ENCODE data around the gene LRRC1.

Gene LRRC1

GRCh38 chr6:53857318-53858094, 62.7 kb downstream of the LRRC1 start:
- H3K23ac ChIP-seq (ENCODE audit: low read length in 2 of 2) = no peak overlapping the region
- H3K9me3 ChIP-seq (ENCODE audit: control insufficient read depth, low read length) = no peaks in the 10 kb centered on the region
- no peak overlapping the region for H2AK5ac ChIP-seq (ENCODE audit: low read length, severe bottlenecking)

GRCh38 chr6:53858196-53858595, 63.4 kb downstream of the LRRC1 start:
- H2BK5ac ChIP-seq (ENCODE audit: low read depth, low read length, poor library complexity, severe bottlenecking) = no peak overlapping the region
- H3K9ac ChIP-seq (ENCODE audit: low read length) = no peak overlapping the region
- no peak overlapping the region for H3K4ac ChIP-seq (ENCODE audit: low read depth in 1 of 2, low read length in 2 of 2)
- H2BK12ac ChIP-seq (ENCODE audit: low read length in 2 of 2) = no peak overlapping the region
- H3K18ac ChIP-seq (ENCODE audit: low read depth in 1 of 2, low read length in 2 of 2) = no peak overlapping the region
- peaks cover 32% of the 10 kb centered on the region for H3K79me1 ChIP-seq (replicated peaks; ENCODE audit: low read length, poor library complexity, severe bottlenecking)
- no peaks in the 10 kb centered on the region for H3K4me1 ChIP-seq (ENCODE audit: control insufficient read depth, insufficient read depth, low read depth, low read length)
- H3K4me2 ChIP-seq (ENCODE audit: low read length, poor library complexity, severe bottlenecking) = no peak overlapping the region
- no peak overlapping the region for H3K23ac ChIP-seq (ENCODE audit: low read length in 2 of 2)
- H2AFZ ChIP-seq (ENCODE audit: low read depth, low read length) = no peak overlapping the region
- H3K27me3 ChIP-seq (ENCODE audit: control insufficient read depth in 1 of 2, insufficient read depth in 1 of 2, low read length in 2 of 2) = no peaks in the 10 kb centered on the region
- H3K36me3 ChIP-seq (ENCODE audit: control insufficient read depth in 1 of 2, insufficient read depth in 2 of 2, low read depth in 1 of 2, low read length in 2 of 2) = no peaks in the 10 kb centered on the region
- H3K9me3 ChIP-seq (ENCODE audit: control insufficient read depth, low read length) = no peaks in the 10 kb centered on the region
- H2AK5ac ChIP-seq (ENCODE audit: low read length, severe bottlenecking) = no peak overlapping the region
- H4K8ac ChIP-seq (ENCODE audit: low read length) = no peak overlapping the region
- no peak overlapping the region for H2BK15ac ChIP-seq (ENCODE audit: low read depth, poor library complexity, severe bottlenecking)
- no peak overlapping the region for H3K27ac ChIP-seq (ENCODE audit: low read length, poor library complexity, severe bottlenecking)
- no peak overlapping the region for H3K14ac ChIP-seq (ENCODE audit: low read length in 2 of 2)
- no peak overlapping the region for H4K91ac ChIP-seq (ENCODE audit: low read length)
- H2BK120ac ChIP-seq (ENCODE audit: low read depth, low read length) = no peak overlapping the region
- no peak for DNase-seq
- H3K4me3 ChIP-seq (ENCODE audit: insufficient read depth in 1 of 2, low read depth in 1 of 2, low read length in 2 of 2) = no peak overlapping the region

More at GRCh38 chr6:53857318-53858094, 62.7 kb downstream of the LRRC1 start:
- Histone ChIP-seq H3K27me3 (ENCODE audit: control insufficient read depth in 1 of 2, insufficient read depth in 1 of 2, low read length in 2 of 2) (no peaks in the 10 kb centered on the region), H2AFZ (ENCODE audit: low read depth, low read length) (no peak overlapping the region), H3K4me2 (ENCODE audit: low read length, poor library complexity, severe bottlenecking) (no peak overlapping the region), H2BK120ac (ENCODE audit: low read depth, low read length) (no peak overlapping the region), H2BK15ac (ENCODE audit: low read depth, poor library complexity, severe bottlenecking) (no peak overlapping the region), H4K8ac (ENCODE audit: low read length) (no peak overlapping the region), H3K36me3 (ENCODE audit: control insufficient read depth in 1 of 2, insufficient read depth in 2 of 2, low read depth in 1 of 2, low read length in 2 of 2) (no peaks in the 10 kb centered on the region), H3K18ac (ENCODE audit: low read depth in 1 of 2, low read length in 2 of 2) (no peak overlapping the region), H3K4me1 (ENCODE audit: control insufficient read depth, insufficient read depth, low read depth, low read length) (no peaks in the 10 kb centered on the region), H3K4ac (ENCODE audit: low read depth in 1 of 2, low read length in 2 of 2) (no peak overlapping the region), H3K14ac (ENCODE audit: low read length in 2 of 2) (no peak overlapping the region), H2BK12ac (ENCODE audit: low read length in 2 of 2) (no peak overlapping the region), H3K79me1 (replicated peaks; ENCODE audit: low read length, poor library complexity, severe bottlenecking) (peaks cover 33% of the 10 kb centered on the region), H3K9ac (ENCODE audit: low read length) (no peak overlapping the region), H2BK5ac (ENCODE audit: low read depth, low read length, poor library complexity, severe bottlenecking) (no peak overlapping the region), H3K27ac (ENCODE audit: low read length, poor library complexity, severe bottlenecking) (no peak overlapping the region), H4K91ac (ENCODE audit: low read length) (no peak overlapping the region), H3K4me3 (ENCODE audit: insufficient read depth in 1 of 2, low read depth in 1 of 2, low read length in 2 of 2) (no peak overlapping the region)
- no peak for DNase-seq
- 77% methylated on average over 8 of the region's 8 CpGs for WGBS

- Histone ChIP-seq H2AFZ (ENCODE audit: low read depth, low read length) (no peak overlapping the region), H2BK120ac (ENCODE audit: low read depth, low read length) (no peak overlapping the region)
Observed at GRCh38 chr6:53858913-53859312, 64.1 kb downstream of the LRRC1 start.

GRCh38 chr6:53860511-53860910, 65.7 kb downstream of the LRRC1 start:
- Histone ChIP-seq H3K23ac (ENCODE audit: low read length in 2 of 2) (no peak overlapping the region), H3K9ac (ENCODE audit: low read length) (no peak overlapping the region), H2AFZ (ENCODE audit: low read depth, low read length) (no peak overlapping the region), H2BK15ac (ENCODE audit: low read depth, poor library complexity, severe bottlenecking) (no peak overlapping the region), H3K4me2 (ENCODE audit: low read length, poor library complexity, severe bottlenecking) (no peak overlapping the region), H3K27ac (ENCODE audit: low read length, poor library complexity, severe bottlenecking) (no peak overlapping the region), H3K27me3 (ENCODE audit: control insufficient read depth in 1 of 2, insufficient read depth in 1 of 2, low read length in 2 of 2) (no peaks in the 10 kb centered on the region), H3K18ac (ENCODE audit: low read depth in 1 of 2, low read length in 2 of 2) (no peak overlapping the region), H3K14ac (ENCODE audit: low read length in 2 of 2) (no peak overlapping the region), H3K36me3 (ENCODE audit: control insufficient read depth in 1 of 2, insufficient read depth in 2 of 2, low read depth in 1 of 2, low read length in 2 of 2) (no peaks in the 10 kb centered on the region), H3K4me1 (ENCODE audit: control insufficient read depth, insufficient read depth, low read depth, low read length) (no peaks in the 10 kb centered on the region), H2BK5ac (ENCODE audit: low read depth, low read length, poor library complexity, severe bottlenecking) (no peak overlapping the region), H2BK12ac (ENCODE audit: low read length in 2 of 2) (no peak overlapping the region), H2AK5ac (ENCODE audit: low read length, severe bottlenecking) (no peak overlapping the region), H3K9me3 (ENCODE audit: control insufficient read depth, low read length) (no peaks in the 10 kb centered on the region), H2BK120ac (ENCODE audit: low read depth, low read length) (no peak overlapping the region), H3K4me3 (ENCODE audit: insufficient read depth in 1 of 2, low read depth in 1 of 2, low read length in 2 of 2) (no peak overlapping the region), H3K79me1 (replicated peaks; ENCODE audit: low read length, poor library complexity, severe bottlenecking) (peaks cover 36% of the 10 kb centered on the region), H4K8ac (ENCODE audit: low read length) (no peak overlapping the region), H3K4ac (ENCODE audit: low read depth in 1 of 2, low read length in 2 of 2) (no peak overlapping the region), H4K91ac (ENCODE audit: low read length) (no peak overlapping the region)
- no peak for DNase-seq
- WGBS = 96% methylated on average over 2 of the region's 2 CpGs

More at GRCh38 chr6:53858913-53859312, 64.1 kb downstream of the LRRC1 start:
- no peak overlapping the region for H3K23ac ChIP-seq (ENCODE audit: low read length in 2 of 2)
- no peaks in the 10 kb centered on the region for H3K4me1 ChIP-seq (ENCODE audit: control insufficient read depth, insufficient read depth, low read depth, low read length)
- H3K27me3 ChIP-seq (ENCODE audit: control insufficient read depth in 1 of 2, insufficient read depth in 1 of 2, low read length in 2 of 2) = no peaks in the 10 kb centered on the region
- H2BK15ac ChIP-seq (ENCODE audit: low read depth, poor library complexity, severe bottlenecking) = no peak overlapping the region
- H3K27ac ChIP-seq (ENCODE audit: low read length, poor library complexity, severe bottlenecking) = no peak overlapping the region
- no peak overlapping the region for H2BK12ac ChIP-seq (ENCODE audit: low read length in 2 of 2)
- DNase-seq = no peak
- H3K36me3 ChIP-seq (ENCODE audit: control insufficient read depth in 1 of 2, insufficient read depth in 2 of 2, low read depth in 1 of 2, low read length in 2 of 2) = no peaks in the 10 kb centered on the region
- H3K4ac ChIP-seq (ENCODE audit: low read depth in 1 of 2, low read length in 2 of 2) = no peak overlapping the region
- no peak overlapping the region for H3K18ac ChIP-seq (ENCODE audit: low read depth in 1 of 2, low read length in 2 of 2)
- peaks cover 34% of the 10 kb centered on the region for H3K79me1 ChIP-seq (replicated peaks; ENCODE audit: low read length, poor library complexity, severe bottlenecking)
- no peak overlapping the region for H3K4me2 ChIP-seq (ENCODE audit: low read length, poor library complexity, severe bottlenecking)
- no peak overlapping the region for H2BK5ac ChIP-seq (ENCODE audit: low read depth, low read length, poor library complexity, severe bottlenecking)
- no peak overlapping the region for H2AK5ac ChIP-seq (ENCODE audit: low read length, severe bottlenecking)
- no peak overlapping the region for H3K9ac ChIP-seq (ENCODE audit: low read length)
- 82% methylated on average over 3 of the region's 3 CpGs for WGBS
- no peak overlapping the region for H3K4me3 ChIP-seq (ENCODE audit: insufficient read depth in 1 of 2, low read depth in 1 of 2, low read length in 2 of 2)
- no peak overlapping the region for H4K91ac ChIP-seq (ENCODE audit: low read length)
- no peak overlapping the region for H3K14ac ChIP-seq (ENCODE audit: low read length in 2 of 2)
- H3K9me3 ChIP-seq (ENCODE audit: control insufficient read depth, low read length) = no peaks in the 10 kb centered on the region
- H4K8ac ChIP-seq (ENCODE audit: low read length) = no peak overlapping the region
